ENCODE measurements around the gene PRR12.

- no peak for TF ChIP-seq MYNN (IDR thresholded peaks at IDR 0.05)
- TF ChIP-seq MYNN (CRISPR knock-in tag; IDR thresholded peaks at IDR 0.05): no peak
- TF ChIP-seq CTCF (IDR thresholded peaks at IDR 0.05 in 2 of 3, conservative IDR thresholded peaks at IDR 0.05 in 1 of 3; ENCODE audit: insufficient read depth in 2 of 3, low read depth in 1 of 3, low read length in 3 of 3): peak; percentile 32 to 59 (median 49); a peak in 5 of 6 replicates
- TF ChIP-seq CHD2 (IDR thresholded peaks at IDR 0.05; ENCODE audit: low read depth, low read length): no peak
- TF ChIP-seq CEBPZ (IDR thresholded peaks at IDR 0.05; ENCODE audit: borderline replicate concordance, low read depth, low read length): no peak
- no peak for TF ChIP-seq ZZZ3 (IDR thresholded peaks at IDR 0.05)
- TF ChIP-seq ETV6 (IDR thresholded peaks at IDR 0.05; ENCODE audit: borderline replicate concordance in 1 of 2, low read depth in 2 of 2, low read length in 1 of 2): no peak
- no peak for TF ChIP-seq ETV6 (CRISPR knock-in tag; IDR thresholded peaks at IDR 0.05; ENCODE audit: borderline replicate concordance)
- TF ChIP-seq FOXM1 (IDR thresholded peaks at IDR 0.05; ENCODE audit: low read depth): no peak
- TF ChIP-seq FOXM1 (CRISPR knock-in tag; IDR thresholded peaks at IDR 0.05; ENCODE audit: low read depth): no peak
Measured at GRCh38 chr19:49570997-49571676, 19.8 kb upstream of the PRR12 start.

All from K562 (cell line).